Osteoblast (primary cell): ENCODE results near the gene ARHGAP8. TPM values are rescaled to one million over a fixed set of nuclear protein-coding genes. Genes with fewer than 3 reads are reported as not detected.
A peak's percentile ranks its signal among the peaks of the same experiment; 100 is the strongest.

Experiments
- DNase-seq: peaks from one replicate; pipeline ENCODE4 v3.0.0; 2011; ENCODE audit warnings: low spot score, mixed read lengths; ENCODE audit not compliant: insufficient read length; ENCODE audit errors: missing footprints
- H2AFZ ChIP-seq: 2 replicates; pipeline ENCODE4 v1.6.0; 2011; ENCODE audit warnings: mild to moderate bottlenecking, low read length
- H3K27ac ChIP-seq: 2 replicates; pipeline ENCODE4 v1.5.1; 2011; ENCODE audit warnings: mild to moderate bottlenecking, low read depth, low read length, moderate library complexity
- H3K27me3 ChIP-seq: 2 replicates; pipeline ENCODE4 v1.6.0; 2012; ENCODE audit warnings: mild to moderate bottlenecking, control low read depth, inconsistent platforms, low read length, moderate library complexity; ENCODE audit not compliant: insufficient read depth
- H3K36me3 ChIP-seq: 2 replicates; pipeline ENCODE4 v1.5.1; 2011; ENCODE audit warnings: mild to moderate bottlenecking, low read length, control low read depth, moderate library complexity; ENCODE audit not compliant: insufficient read depth
- H3K4me1 ChIP-seq: 2 replicates; pipeline ENCODE4 v1.5.1; 2011; ENCODE audit warnings: mild to moderate bottlenecking, low read length, control low read depth, moderate library complexity; ENCODE audit not compliant: insufficient read depth
- H3K4me2 ChIP-seq: 2 replicates; pipeline ENCODE4 v1.6.0; 2011; ENCODE audit warnings: mild to moderate bottlenecking, low read length; ENCODE audit not compliant: insufficient read depth
- H3K4me3 ChIP-seq: fragments of 200-600 bp; sonication (generic); 3 replicates; pipeline ENCODE4 v1.5.1; 2012; ENCODE audit warnings: mild to moderate bottlenecking, low read length, inconsistent platforms; ENCODE audit not compliant: insufficient read depth
- H3K79me2 ChIP-seq: 2 replicates; pipeline ENCODE4 v1.6.0; 2012; ENCODE audit warnings: mild to moderate bottlenecking, low read length, control low read depth, inconsistent platforms; ENCODE audit not compliant: insufficient read depth
- H3K9me3 ChIP-seq: 2 replicates; pipeline ENCODE4 v1.5.1; 2011; ENCODE audit warnings: low read depth, low read length, control low read depth
- H4K20me1 ChIP-seq: 2 replicates; pipeline ENCODE4 v1.6.0; 2012; ENCODE audit warnings: mild to moderate bottlenecking, low read length, control low read depth; ENCODE audit not compliant: insufficient read depth
- CTCF ChIP-seq: IDR thresholded peaks from 2 replicates; pipeline ENCODE4 v1.5.1; 2011; ENCODE audit warnings: mild to moderate bottlenecking, low read depth, low read length, moderate library complexity; ENCODE audit errors: extremely low read depth
- total RNA-seq: library from RNA; depleted of rRNA; stranded (reverse); fragments of >200 nt; gene quantifications from 2 replicates; pipeline ENCODE4 v1.2.3, GENCODE V29; 2012

Gene ARHGAP8
- total RNA-seq, 1 donor, result 0.36 TPM

GRCh38 chr22:44793506-44794172, 41.3 kb downstream of the ARHGAP8 start:
- Histone ChIP-seq H3K27me3 (no peaks in the 10 kb centered on the region), H2AFZ (no peak overlapping the region), H3K79me2 (no peaks in the 10 kb centered on the region), H3K4me2 (no peak overlapping the region), H3K27ac (no peak overlapping the region), H3K4me1 (no peaks in the 10 kb centered on the region), H4K20me1 (no peaks in the 10 kb centered on the region), H3K9me3 (no peaks in the 10 kb centered on the region), H3K36me3 (no peaks in the 10 kb centered on the region), H3K4me3 (no peak overlapping the region)
- TF ChIP-seq CTCF, result no peak
- DNase-seq, result peak; percentile 63

GRCh38 chr22:44795701-44796630, 43.6 kb downstream of the ARHGAP8 start:
- Histone ChIP-seq H3K9me3 (no peaks in the 10 kb centered on the region), H3K4me2 (no peak overlapping the region), H3K79me2 (no peaks in the 10 kb centered on the region), H3K27me3 (no peaks in the 10 kb centered on the region), H3K27ac (no peak overlapping the region), H4K20me1 (no peaks in the 10 kb centered on the region), H3K36me3 (no peaks in the 10 kb centered on the region), H3K4me1 (no peaks in the 10 kb centered on the region), H2AFZ (no peak overlapping the region), H3K4me3 (no peak overlapping the region)
- no peak for TF ChIP-seq CTCF
- DNase-seq, result peak; percentile 42

DNA sequence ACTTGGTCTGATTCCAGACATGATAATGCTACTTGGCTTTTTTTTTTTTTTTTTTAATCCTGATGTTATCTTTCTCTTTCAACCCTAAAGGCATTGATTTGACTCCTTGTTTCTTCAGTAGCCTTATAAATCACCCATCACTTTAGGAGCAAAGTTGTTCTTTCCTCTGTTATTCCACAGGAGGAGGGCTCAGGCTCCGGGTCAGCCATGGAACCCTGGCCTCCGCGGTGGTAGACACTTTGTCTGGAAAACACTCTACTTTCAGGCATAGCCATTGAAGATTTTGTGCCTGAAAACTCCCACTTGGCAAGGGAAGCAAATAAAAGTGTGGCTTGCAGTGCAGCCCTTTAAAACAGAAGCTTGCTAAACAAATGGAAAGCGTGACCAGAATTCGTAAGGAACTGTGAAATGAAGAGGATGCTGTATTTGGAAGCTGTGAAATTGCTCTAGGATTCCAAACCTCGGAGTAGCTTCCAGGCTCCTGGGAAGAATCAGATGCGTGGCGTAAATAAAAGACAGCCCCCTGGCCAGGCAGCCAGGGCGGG, 44.9 kb downstream of the ARHGAP8 start:
- Histone ChIP-seq H3K27ac (no peak overlapping the region), H3K36me3 (no peaks in the 10 kb centered on the region), H3K27me3 (no peaks in the 10 kb centered on the region), H3K4me3 (no peak overlapping the region), H3K79me2 (no peaks in the 10 kb centered on the region), H2AFZ (no peak overlapping the region), H4K20me1 (no peaks in the 10 kb centered on the region), H3K4me2 (no peak overlapping the region), H3K9me3 (no peaks in the 10 kb centered on the region), H3K4me1 (no peaks in the 10 kb centered on the region)
- DNase-seq, result peak; percentile 50
- TF ChIP-seq CTCF, result no peak
